GM23338 (cell line): Measurements from ENCODE around the gene USP28. TPM values are rescaled to one million over a fixed set of nuclear protein-coding genes. Genes with fewer than 3 reads are reported as not detected.

Source experiments
- ATAC-seq: fragments of 200-7000 bp; cut with Tn5 transposase; 3 replicates; pipeline ENCODE4 v1.9.1; 2020
- DNase-seq: peaks from one replicate; pipeline ENCODE4 v3.0.0-alpha.2; 2015; ENCODE audit warnings: low spot score
- H2AFZ ChIP-seq: fragments of 200-600 bp; sonication (generic); 2 replicates; pipeline ENCODE4 v1.8.0; 2016; ENCODE audit warnings: antibody characterized with exemption, mild to moderate bottlenecking, moderate library complexity
- H3F3A ChIP-seq: fragments of 200-600 bp; sonication (generic); replicated peaks from 2 replicates; pipeline ENCODE4 v1.8.0; 2017; ENCODE audit warnings: antibody characterized with exemption, mixed run types, low read depth
- H3K27ac ChIP-seq: fragments of 200-600 bp; sonication (generic); 2 replicates; pipeline ENCODE4 v1.6.1; 2016; ENCODE audit warnings: low read depth
- H3K27me3 ChIP-seq: fragments of 200-600 bp; sonication (generic); 2 replicates; pipeline ENCODE4 v1.8.0; 2016; ENCODE audit warnings: mild to moderate bottlenecking, mixed run types, moderate library complexity; ENCODE audit not compliant: insufficient read depth
- H3K36me3 ChIP-seq: fragments of 200-600 bp; sonication (generic); 2 replicates; pipeline ENCODE4 v1.8.0; 2016; ENCODE audit warnings: mild to moderate bottlenecking; ENCODE audit not compliant: insufficient read depth
- H3K4me1 ChIP-seq: fragments of 200-600 bp; sonication (generic); 2 replicates; pipeline ENCODE4 v1.8.0; 2016; ENCODE audit warnings: mild to moderate bottlenecking, moderate library complexity; ENCODE audit not compliant: insufficient read depth
- H3K4me2 ChIP-seq: fragments of 200-600 bp; sonication (generic); 2 replicates; pipeline ENCODE4 v1.7.1; 2017; ENCODE audit warnings: mixed run types
- H3K4me3 ChIP-seq: fragments of 200-600 bp; sonication (generic); 2 replicates; pipeline ENCODE4 v1.6.1; 2016; ENCODE audit warnings: mixed run types
- H3K79me2 ChIP-seq: fragments of 200-600 bp; sonication (generic); replicated peaks from 2 replicates; pipeline ENCODE4 v1.8.0; 2017; ENCODE audit warnings: mild to moderate bottlenecking; ENCODE audit not compliant: insufficient read depth
- H3K9me2 ChIP-seq: fragments of 200-600 bp; sonication (generic); 2 replicates; pipeline ENCODE4 v1.8.0; 2017; ENCODE audit not compliant: insufficient read depth
- H4K20me1 ChIP-seq: fragments of 200-600 bp; sonication (generic); replicated peaks from 2 replicates; pipeline ENCODE4 v1.8.0; 2017; ENCODE audit warnings: mild to moderate bottlenecking; ENCODE audit not compliant: insufficient read depth
- H3K27ac Mint-ChIP-seq: 2 replicates; pipeline ENCODE4 v1.8.0; 2020; ENCODE audit warnings: inconsistent platforms, mild to moderate bottlenecking, moderate library complexity, mixed read lengths
- H3K27me3 Mint-ChIP-seq: 3 replicates; pipeline ENCODE4 v1.8.0; 2022; ENCODE audit warnings: low read depth, mild to moderate bottlenecking, moderate library complexity, mixed read lengths, inconsistent platforms; ENCODE audit not compliant: insufficient read depth, poor library complexity
- H3K36me3 Mint-ChIP-seq: 3 replicates; pipeline ENCODE4 v1.8.0; 2021; ENCODE audit warnings: low read depth, mild to moderate bottlenecking, inconsistent platforms, moderate library complexity, mixed read lengths
- H3K4me1 Mint-ChIP-seq: 3 replicates; pipeline ENCODE4 v1.8.0; 2020; ENCODE audit warnings: mild to moderate bottlenecking, inconsistent platforms, mixed read lengths
- H3K4me3 Mint-ChIP-seq: 3 replicates; pipeline ENCODE4 v1.8.0; 2021; ENCODE audit warnings: moderate library complexity, mild to moderate bottlenecking, inconsistent platforms, mixed read lengths
- H3K9me3 Mint-ChIP-seq: 3 replicates; pipeline ENCODE4 v1.8.0; 2020; ENCODE audit warnings: moderate library complexity, mild to moderate bottlenecking, inconsistent platforms, mixed read lengths
- CREB1 ChIP-seq: fragments of 250-450 bp; sonication (Bioruptor Pico); IDR thresholded peaks from 2 replicates; pipeline ENCODE4 v1.5.0; 2020; ENCODE audit warnings: low read depth, mild to moderate bottlenecking, moderate library complexity
- ETS1 ChIP-seq: IDR thresholded peaks from 2 replicates; pipeline ENCODE4 v1.6.1; 2016; ENCODE audit warnings: antibody characterized with exemption
- EZH2 ChIP-seq: fragments of 200-600 bp; sonication (generic); IDR thresholded peaks from one replicate; pipeline ENCODE4 v1.8.0; 2017; ENCODE audit warnings: antibody characterized with exemption, mild to moderate bottlenecking, low read depth; ENCODE audit not compliant: unreplicated experiment
- EZH2phosphoT487 ChIP-seq: fragments of 200-600 bp; sonication (generic); IDR thresholded peaks from one replicate; pipeline ENCODE4 v1.8.1; 2018; ENCODE audit warnings: antibody characterized with exemption; ENCODE audit not compliant: unreplicated experiment
- JUNB ChIP-seq: IDR thresholded peaks from one replicate; pipeline ENCODE4 v1.6.1; 2016; ENCODE audit warnings: antibody characterized with exemption; ENCODE audit not compliant: unreplicated experiment
- NANOG ChIP-seq: IDR thresholded peaks from 2 replicates; pipeline ENCODE4 v1.6.1; 2016; ENCODE audit warnings: antibody characterized with exemption, borderline replicate concordance
- POLR2AphosphoS5 ChIP-seq: IDR thresholded peaks from 2 replicates; pipeline ENCODE4 v1.6.1; 2016; ENCODE audit warnings: antibody characterized with exemption, low read depth
- REST ChIP-seq: IDR thresholded peaks from one replicate; pipeline ENCODE4 v1.6.1; 2018; ENCODE audit warnings: antibody characterized with exemption; ENCODE audit not compliant: unreplicated experiment
- STAT1 ChIP-seq: IDR thresholded peaks from one replicate; pipeline ENCODE4 v1.6.1; 2016; ENCODE audit warnings: antibody characterized with exemption; ENCODE audit not compliant: unreplicated experiment
- ZNF114 ChIP-seq: fragments of 250-450 bp; sonication (Bioruptor Pico); IDR thresholded peaks from 2 replicates; pipeline ENCODE4 v1.5.0; 2020; ENCODE audit warnings: mild to moderate bottlenecking, moderate library complexity
- ZNF331 ChIP-seq: fragments of 250-450 bp; sonication (Bioruptor Pico); IDR thresholded peaks from 2 replicates; pipeline ENCODE4 v1.5.0; 2020; ENCODE audit warnings: low read depth, mild to moderate bottlenecking, moderate library complexity
- polyA plus RNA-seq: library from polyadenylated mRNA; unstranded; fragments of >200 nt; fragmentation: Nextera tagmentation; extraction: Ambion mirVana; gene quantifications from 2 replicates; pipeline ENCODE4 v1.2.1, GENCODE V29; 2016
- total RNA-seq: library from RNA; depleted of rRNA; stranded (reverse); fragments of >200 nt; shearing (Covaris generic); gene quantifications from 2 replicates; pipeline ENCODE4 v1.2.3, GENCODE V29; 2014
- TF ChIP-seq, protein P1 (sequence below), 2 experiments: fragments of 200-600 bp in 1 of 2; sonication (generic) in 1 of 2; conservative IDR thresholded peaks; 2 replicates each; pipeline versions ENCODE4 v1.5.1 to v1.6.1; 2016 to 2017; ENCODE audit warnings: antibody characterized with exemption in 2 of 2, low read depth in 2 of 2, mild to moderate bottlenecking in 2 of 2, moderate library complexity in 1 of 2
- TF ChIP-seq, protein P2 (sequence below): fragments of 250-450 bp; sonication (Bioruptor Pico); IDR thresholded peaks from 2 replicates; pipeline ENCODE4 v1.5.0; 2020; ENCODE audit warnings: mild to moderate bottlenecking, moderate library complexity

Gene USP28
- total and polyA plus RNA-seq, 2 experiments from 2014 or later = 73.9 to 171 TPM

GRCh38 chr11:113808931-113809330 is 66.4 kb downstream of the USP28 start:
- peaks cover 2% of the 10 kb centered on the region for H3K27me3 Mint-ChIP-seq
- peaks cover 2% of the 10 kb centered on the region; the same call in 1 of the 2 replicates for H3F3A ChIP-seq

More at GRCh38 chr11:113808931-113809330, 66.4 kb downstream of the USP28 start:
- H3K79me2 ChIP-seq = no peaks in the 10 kb centered on the region
- H3K9me2 ChIP-seq = no peaks in the 10 kb centered on the region
- no peak overlapping the region for H3K27ac Mint-ChIP-seq
- H3K9me3 Mint-ChIP-seq = no peaks in the 10 kb centered on the region
- peaks cover 7% of the 10 kb centered on the region; the same call in 1 of the 2 replicates for H4K20me1 ChIP-seq
- no peaks in the 10 kb centered on the region for H3K27me3 ChIP-seq
- peaks cover 89% of the 10 kb centered on the region for H3K36me3 Mint-ChIP-seq
- H3K4me1 Mint-ChIP-seq = no peaks in the 10 kb centered on the region
- ATAC-seq (no peak), DNase-seq (no peak)
- peaks cover 71% of the 10 kb centered on the region for H3K36me3 ChIP-seq
- no peaks in the 10 kb centered on the region for H3K4me1 ChIP-seq
- no peak overlapping the region for H3K4me3 Mint-ChIP-seq
- H3K27ac ChIP-seq = no peak overlapping the region
- no peak overlapping the region for H3K4me2 ChIP-seq
- TF ChIP-seq ZNF331 (CRISPR knock-in tag) (no peak), ZNF114 (CRISPR knock-in tag) (no peak), NANOG (no peak), STAT1 (no peak), EZH2 (no peak), CREB1 (CRISPR knock-in tag) (no peak), REST (no peak), POLR2AphosphoS5 (no peak), EZH2phosphoT487 (no peak), JUNB (no peak), ETS1 (no peak)
- TF ChIP-seq, protein P1, sequence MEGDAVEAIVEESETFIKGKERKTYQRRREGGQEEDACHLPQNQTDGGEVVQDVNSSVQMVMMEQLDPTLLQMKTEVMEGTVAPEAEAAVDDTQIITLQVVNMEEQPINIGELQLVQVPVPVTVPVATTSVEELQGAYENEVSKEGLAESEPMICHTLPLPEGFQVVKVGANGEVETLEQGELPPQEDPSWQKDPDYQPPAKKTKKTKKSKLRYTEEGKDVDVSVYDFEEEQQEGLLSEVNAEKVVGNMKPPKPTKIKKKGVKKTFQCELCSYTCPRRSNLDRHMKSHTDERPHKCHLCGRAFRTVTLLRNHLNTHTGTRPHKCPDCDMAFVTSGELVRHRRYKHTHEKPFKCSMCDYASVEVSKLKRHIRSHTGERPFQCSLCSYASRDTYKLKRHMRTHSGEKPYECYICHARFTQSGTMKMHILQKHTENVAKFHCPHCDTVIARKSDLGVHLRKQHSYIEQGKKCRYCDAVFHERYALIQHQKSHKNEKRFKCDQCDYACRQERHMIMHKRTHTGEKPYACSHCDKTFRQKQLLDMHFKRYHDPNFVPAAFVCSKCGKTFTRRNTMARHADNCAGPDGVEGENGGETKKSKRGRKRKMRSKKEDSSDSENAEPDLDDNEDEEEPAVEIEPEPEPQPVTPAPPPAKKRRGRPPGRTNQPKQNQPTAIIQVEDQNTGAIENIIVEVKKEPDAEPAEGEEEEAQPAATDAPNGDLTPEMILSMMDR (conservative IDR thresholded peaks at IDR 0.05; ENCODE audit: low read depth in 2 of 2) = no peak
- TF ChIP-seq, protein P2, sequence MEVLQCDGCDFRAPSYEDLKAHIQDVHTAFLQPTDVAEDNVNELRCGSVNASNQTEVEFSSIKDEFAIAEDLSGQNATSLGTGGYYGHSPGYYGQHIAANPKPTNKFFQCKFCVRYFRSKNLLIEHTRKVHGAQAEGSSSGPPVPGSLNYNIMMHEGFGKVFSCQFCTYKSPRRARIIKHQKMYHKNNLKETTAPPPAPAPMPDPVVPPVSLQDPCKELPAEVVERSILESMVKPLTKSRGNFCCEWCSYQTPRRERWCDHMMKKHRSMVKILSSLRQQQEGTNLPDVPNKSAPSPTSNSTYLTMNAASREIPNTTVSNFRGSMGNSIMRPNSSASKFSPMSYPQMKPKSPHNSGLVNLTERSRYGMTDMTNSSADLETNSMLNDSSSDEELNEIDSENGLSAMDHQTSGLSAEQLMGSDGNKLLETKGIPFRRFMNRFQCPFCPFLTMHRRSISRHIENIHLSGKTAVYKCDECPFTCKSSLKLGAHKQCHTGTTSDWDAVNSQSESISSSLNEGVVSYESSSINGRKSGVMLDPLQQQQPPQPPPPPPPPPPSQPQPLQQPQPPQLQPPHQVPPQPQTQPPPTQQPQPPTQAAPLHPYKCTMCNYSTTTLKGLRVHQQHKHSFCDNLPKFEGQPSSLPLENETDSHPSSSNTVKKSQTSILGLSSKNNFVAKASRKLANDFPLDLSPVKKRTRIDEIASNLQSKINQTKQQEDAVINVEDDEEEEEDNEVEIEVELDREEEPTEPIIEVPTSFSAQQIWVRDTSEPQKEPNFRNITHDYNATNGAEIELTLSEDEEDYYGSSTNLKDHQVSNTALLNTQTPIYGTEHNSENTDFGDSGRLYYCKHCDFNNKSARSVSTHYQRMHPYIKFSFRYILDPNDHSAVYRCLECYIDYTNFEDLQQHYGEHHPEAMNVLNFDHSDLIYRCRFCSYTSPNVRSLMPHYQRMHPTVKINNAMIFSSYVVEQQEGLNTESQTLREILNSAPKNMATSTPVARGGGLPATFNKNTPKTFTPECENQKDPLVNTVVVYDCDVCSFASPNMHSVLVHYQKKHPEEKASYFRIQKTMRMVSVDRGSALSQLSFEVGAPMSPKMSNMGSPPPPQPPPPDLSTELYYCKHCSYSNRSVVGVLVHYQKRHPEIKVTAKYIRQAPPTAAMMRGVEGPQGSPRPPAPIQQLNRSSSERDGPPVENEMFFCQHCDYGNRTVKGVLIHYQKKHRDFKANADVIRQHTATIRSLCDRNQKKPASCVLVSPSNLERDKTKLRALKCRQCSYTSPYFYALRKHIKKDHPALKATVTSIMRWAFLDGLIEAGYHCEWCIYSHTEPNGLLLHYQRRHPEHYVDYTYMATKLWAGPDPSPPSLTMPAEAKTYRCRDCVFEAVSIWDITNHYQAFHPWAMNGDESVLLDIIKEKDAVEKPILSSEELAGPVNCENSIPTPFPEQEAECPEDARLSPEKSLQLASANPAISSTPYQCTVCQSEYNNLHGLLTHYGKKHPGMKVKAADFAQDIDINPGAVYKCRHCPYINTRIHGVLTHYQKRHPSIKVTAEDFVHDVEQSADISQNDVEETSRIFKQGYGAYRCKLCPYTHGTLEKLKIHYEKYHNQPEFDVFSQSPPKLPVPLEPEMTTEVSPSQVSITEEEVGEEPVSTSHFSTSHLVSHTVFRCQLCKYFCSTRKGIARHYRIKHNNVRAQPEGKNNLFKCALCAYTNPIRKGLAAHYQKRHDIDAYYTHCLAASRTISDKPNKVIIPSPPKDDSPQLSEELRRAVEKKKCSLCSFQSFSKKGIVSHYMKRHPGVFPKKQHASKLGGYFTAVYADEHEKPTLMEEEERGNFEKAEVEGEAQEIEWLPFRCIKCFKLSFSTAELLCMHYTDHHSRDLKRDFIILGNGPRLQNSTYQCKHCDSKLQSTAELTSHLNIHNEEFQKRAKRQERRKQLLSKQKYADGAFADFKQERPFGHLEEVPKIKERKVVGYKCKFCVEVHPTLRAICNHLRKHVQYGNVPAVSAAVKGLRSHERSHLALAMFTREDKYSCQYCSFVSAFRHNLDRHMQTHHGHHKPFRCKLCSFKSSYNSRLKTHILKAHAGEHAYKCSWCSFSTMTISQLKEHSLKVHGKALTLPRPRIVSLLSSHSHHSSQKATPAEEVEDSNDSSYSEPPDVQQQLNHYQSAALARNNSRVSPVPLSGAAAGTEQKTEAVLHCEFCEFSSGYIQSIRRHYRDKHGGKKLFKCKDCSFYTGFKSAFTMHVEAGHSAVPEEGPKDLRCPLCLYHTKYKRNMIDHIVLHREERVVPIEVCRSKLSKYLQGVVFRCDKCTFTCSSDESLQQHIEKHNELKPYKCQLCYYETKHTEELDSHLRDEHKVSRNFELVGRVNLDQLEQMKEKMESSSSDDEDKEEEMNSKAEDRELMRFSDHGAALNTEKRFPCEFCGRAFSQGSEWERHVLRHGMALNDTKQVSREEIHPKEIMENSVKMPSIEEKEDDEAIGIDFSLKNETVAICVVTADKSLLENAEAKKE = no peak
- no peak overlapping the region for H2AFZ ChIP-seq
- no peak overlapping the region for H3K4me3 ChIP-seq
